ENCODE measurements around the gene CARD10.
A peak's percentile ranks its signal among the peaks of the same experiment; 100 is the strongest.
"Not testable (repeated sequence)": the region's sequence is repeated elsewhere in the genome, so short reads cannot be mapped to it uniquely, and the experiment has no call there.

The CARD10 gene

GRCh38 chr22:37553725-37554124, 34.5 kb upstream of the CARD10 start:
- DNase-seq (ENCODE audit: low read depth): no peak

- no peak for DNase-seq (ENCODE audit: low read depth)
Measured at GRCh38 chr22:37552524-37553163, 33.4 kb upstream of the CARD10 start.

GRCh38 chr22:37551981-37552380, 32.8 kb upstream of the CARD10 start:
- DNase-seq (ENCODE audit: low read depth): no peak

- DNase-seq (ENCODE audit: low read depth): not testable (repeated sequence)
Measured at GRCh38 chr22:37550921-37551320, 31.7 kb upstream of the CARD10 start.

GRCh38 chr22:37549704-37550059, 30.5 kb upstream of the CARD10 start:
- no peak for DNase-seq (ENCODE audit: low read depth)

- no peak for DNase-seq (ENCODE audit: low read depth)
Measured at GRCh38 chr22:37547251-37547741, 28.1 kb upstream of the CARD10 start.

- no peak for DNase-seq (ENCODE audit: low read depth)
Measured at GRCh38 chr22:37546437-37547250, 27.4 kb upstream of the CARD10 start.

GRCh38 chr22:37545703-37546436, 26.7 kb upstream of the CARD10 start:
- DNase-seq (ENCODE audit: low read depth): no peak

GRCh38 chr22:37544955-37545702, 25.9 kb upstream of the CARD10 start:
- DNase-seq (ENCODE audit: low read depth): no peak

- no peak for DNase-seq (ENCODE audit: low read depth)
Measured at GRCh38 chr22:37542959-37543358, 23.7 kb upstream of the CARD10 start.

- not testable (repeated sequence) for DNase-seq (ENCODE audit: low read depth)
Measured at GRCh38 chr22:37542416-37542815, 23.2 kb upstream of the CARD10 start.

GRCh38 chr22:37539790-37540189, 20.6 kb upstream of the CARD10 start:
- DNase-seq (ENCODE audit: low read depth): not testable (repeated sequence)

GRCh38 chr22:37538590-37539357, 19.6 kb upstream of the CARD10 start:
- peak; percentile 85 for DNase-seq (ENCODE audit: low read depth)

- no peak for DNase-seq (ENCODE audit: low read depth)
Measured at GRCh38 chr22:37535159-37535558, 15.9 kb upstream of the CARD10 start.

GRCh38 chr22:37534445-37534844, 15.2 kb upstream of the CARD10 start:
- DNase-seq (ENCODE audit: low read depth): no peak

GRCh38 chr22:37533995-37534394, 14.8 kb upstream of the CARD10 start:
- DNase-seq (ENCODE audit: low read depth): no peak

- DNase-seq (ENCODE audit: low read depth): no peak
Measured at GRCh38 chr22:37529652-37530345, 10.6 kb upstream of the CARD10 start.

GRCh38 chr22:37527952-37528351, 8.7 kb upstream of the CARD10 start:
- DNase-seq (ENCODE audit: low read depth): not testable (repeated sequence)

- not testable (repeated sequence) for DNase-seq (ENCODE audit: low read depth)
Measured at GRCh38 chr22:37527081-37527752, 8.0 kb upstream of the CARD10 start.

- no peak for DNase-seq (ENCODE audit: low read depth)
Measured at GRCh38 chr22:37526376-37526775, 7.2 kb upstream of the CARD10 start.

All from activated gamma-delta T cell treated with anti-CD3 and anti-CD28 coated beads, Interleukin-2, amount 50 U/mL, for 16 hours (primary cell).